HG03575 (cell line): ENCODE measurements around the gene FAM167B.
"Not testable (repeated sequence)": the region's sequence is repeated elsewhere in the genome, so short reads cannot be mapped to it uniquely, and the experiment has no call there.

Experiments used
- ATAC-seq: cut with Tn5 transposase; IDR thresholded peaks from one replicate; pipeline ENCODE4 v1.9.1; 2021; ENCODE audit not compliant: unreplicated experiment, insufficient number of reproducible peaks, low FRiP score; ENCODE audit errors: extremely low read depth

Gene FAM167B

GRCh38 chr1:32255072-32256071 is 8.3 kb downstream of the FAM167B start:
- no peak for ATAC-seq

DNA sequence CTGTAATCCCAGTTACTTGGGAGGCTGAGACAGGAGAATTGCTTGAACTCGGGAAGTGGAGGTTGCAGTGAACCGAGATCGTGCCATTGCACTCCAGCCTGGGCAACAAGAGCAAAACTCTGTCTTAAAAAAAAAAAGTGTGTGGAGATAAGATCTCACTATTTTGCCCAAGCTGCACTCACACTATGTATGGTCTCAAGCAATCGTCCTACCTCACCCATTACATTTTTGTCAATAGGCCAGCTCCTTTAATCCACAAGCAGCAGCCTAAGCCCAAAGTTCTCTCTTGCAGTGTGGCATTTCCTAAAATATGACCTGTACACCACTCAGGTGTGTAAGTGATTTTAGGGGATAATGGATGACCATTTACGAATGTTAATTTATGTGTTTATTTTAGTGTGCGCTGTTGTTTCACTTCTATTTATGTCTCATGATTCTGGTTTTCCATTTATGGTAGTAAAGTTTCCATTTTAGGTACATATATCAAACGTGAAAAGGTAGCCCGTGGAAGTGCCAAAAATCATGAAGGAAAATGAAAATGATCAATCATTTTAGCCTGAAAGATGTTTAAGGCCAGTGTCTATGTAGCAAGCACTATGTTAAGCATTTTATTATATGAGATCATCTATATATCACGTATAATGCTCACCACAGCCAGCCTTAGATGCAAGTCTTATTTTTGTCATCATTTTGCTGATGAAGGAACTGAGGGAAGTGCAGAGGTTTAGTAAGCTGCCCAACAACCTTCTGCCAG is 9.6 kb downstream of the FAM167B start:
- ATAC-seq, result no peak

DNA sequence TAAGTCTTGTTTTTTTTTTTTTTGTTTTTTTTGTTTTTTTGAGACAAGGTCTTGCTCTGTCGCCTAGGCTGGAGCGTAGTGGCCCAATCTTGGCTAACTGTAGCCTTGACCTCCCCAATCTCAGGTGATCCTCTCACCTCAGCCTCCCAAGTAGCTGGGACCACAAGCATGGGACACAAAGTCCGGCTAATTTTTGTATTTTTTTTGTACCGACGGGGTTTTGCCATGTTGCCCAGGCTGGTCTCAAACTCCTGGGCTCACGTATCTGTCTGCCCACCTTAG is 10.1 kb downstream of the FAM167B start:
- ATAC-seq, result no peak

DNA sequence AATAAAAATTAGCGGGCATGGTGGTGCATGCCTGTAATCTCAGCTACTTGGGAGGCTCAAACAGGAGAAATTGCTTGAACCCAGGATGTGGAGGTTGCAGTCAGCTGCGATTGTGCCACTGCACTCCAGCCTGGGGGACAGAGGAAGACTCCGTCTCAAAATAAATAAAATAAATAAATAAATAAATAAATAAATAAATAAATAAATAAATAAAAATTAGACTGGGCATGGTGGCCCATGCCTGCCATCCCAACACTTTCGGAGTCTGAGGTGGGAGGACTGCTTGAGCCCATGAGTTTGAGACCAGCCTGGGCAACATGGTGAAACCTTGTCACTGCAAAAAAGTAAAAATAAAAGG is 16.2 kb downstream of the FAM167B start:
- not testable (repeated sequence) for ATAC-seq

GRCh38 chr1:32263744-32264143 is 16.7 kb downstream of the FAM167B start:
- no peak for ATAC-seq

DNA sequence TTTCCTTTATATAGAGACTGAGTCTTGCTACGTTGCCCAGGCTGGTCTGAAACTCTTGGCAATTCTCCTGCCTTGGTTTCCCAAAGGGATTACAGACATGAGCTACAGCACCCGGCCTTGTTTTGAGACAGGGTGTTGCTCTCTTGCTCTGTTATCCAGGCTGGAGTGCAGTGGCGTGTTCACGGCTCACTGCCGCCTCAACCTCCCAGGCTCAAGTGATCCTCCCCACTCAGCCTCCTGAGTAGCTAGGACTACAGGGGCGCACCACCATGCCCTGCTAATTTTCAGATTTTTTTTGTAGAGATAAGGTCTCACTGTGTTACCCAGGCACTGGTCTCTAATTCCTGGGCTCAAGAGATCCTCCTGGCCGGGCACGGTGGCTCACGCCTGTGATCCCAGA is 18.8 kb downstream of the FAM167B start:
- ATAC-seq, result no peak

- no peak for ATAC-seq
Observed at GRCh38 chr1:32266921-32267591, 20.0 kb downstream of the FAM167B start.

DNA sequence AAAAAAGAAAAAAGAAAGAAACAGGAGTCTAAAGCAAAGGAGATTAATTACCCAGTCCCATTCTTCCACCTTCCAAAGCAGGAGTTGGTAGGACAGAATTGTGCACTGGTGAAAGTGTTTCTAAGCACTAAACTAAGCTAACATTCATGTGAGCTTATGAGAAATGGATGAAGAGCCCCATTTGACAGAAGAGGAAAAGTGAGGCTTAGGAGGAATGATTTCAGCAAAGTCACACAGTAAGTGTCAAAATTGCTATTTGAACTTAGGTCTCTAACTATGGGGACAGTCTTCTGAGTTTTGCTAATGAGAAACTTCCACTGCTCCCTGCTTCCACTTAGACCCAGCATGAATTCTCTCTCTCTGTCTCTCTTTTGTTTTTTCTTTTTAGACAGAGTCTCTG is 22.7 kb downstream of the FAM167B start:
- no peak for ATAC-seq

- ATAC-seq, result no peak
Observed at GRCh38 chr1:32272557-32273390, 25.8 kb downstream of the FAM167B start.

- ATAC-seq, result no peak
Observed at GRCh38 chr1:32273391-32274208, 26.6 kb downstream of the FAM167B start.

DNA sequence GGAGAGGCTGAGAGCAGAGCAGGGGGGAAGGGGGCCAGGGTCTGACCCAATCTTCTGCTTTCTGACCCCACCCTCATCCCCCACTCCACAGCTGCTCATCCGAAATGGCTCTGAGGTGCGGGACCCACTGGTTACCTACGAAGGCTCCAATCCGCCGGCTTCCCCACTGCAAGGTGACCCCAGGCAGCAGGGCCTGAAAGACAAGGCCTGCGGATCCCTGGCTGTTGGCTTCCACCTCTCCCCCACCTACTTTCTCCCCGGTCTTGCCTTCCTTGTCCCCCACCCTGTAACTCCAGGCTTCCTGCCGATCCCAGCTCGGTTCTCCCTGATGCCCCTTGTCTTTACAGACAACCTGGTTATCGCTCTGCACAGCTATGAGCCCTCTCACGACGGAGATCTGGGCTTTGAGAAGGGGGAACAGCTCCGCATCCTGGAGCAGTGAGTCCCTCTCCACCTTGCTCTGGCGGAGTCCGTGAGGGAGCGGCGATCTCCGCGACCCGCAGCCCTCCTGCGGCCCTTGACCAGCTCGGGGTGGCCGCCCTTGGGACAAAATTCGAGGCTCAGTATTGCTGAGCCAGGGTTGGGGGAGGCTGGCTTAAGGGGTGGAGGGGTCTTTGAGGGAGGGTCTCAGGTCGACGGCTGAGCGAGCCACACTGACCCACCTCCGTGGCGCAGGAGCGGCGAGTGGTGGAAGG is 27.8 kb downstream of the FAM167B start:
- no peak for ATAC-seq

- ATAC-seq, result no peak
Observed at GRCh38 chr1:32275424-32275823, 28.4 kb downstream of the FAM167B start.

GRCh38 chr1:32276032-32276782 is 29.2 kb downstream of the FAM167B start:
- ATAC-seq, result no peak

- not testable (repeated sequence) for ATAC-seq
Observed at GRCh38 chr1:32284777-32285176, 37.8 kb downstream of the FAM167B start.

- ATAC-seq, result no peak
Observed at GRCh38 chr1:32285658-32286057, 38.6 kb downstream of the FAM167B start.

DNA sequence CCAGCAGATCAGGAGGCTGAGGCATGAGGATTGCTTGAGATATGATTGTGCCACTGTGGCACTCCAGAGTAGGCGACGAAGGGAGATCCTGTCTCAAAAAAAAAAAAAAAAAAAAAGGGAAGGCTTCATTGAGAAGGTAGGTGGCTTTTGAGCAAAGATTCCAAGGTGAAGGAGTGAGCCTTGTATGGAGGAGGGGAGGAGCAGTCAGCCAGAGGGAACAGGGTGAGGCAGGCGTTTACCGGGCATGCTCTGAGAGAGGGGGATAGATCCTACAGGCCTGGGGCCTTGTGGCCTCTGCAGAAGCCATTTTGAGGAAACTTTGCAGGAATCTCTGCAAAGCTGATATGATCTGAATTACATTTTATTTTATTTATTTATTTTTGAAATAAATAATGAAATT is 39.7 kb downstream of the FAM167B start:
- no peak for ATAC-seq

- ATAC-seq, result no peak
Observed at GRCh38 chr1:32289256-32289655, 42.2 kb downstream of the FAM167B start.
